NB4 (cell line): ENCODE data around the gene PRKAB1.

ENCODE experiments used
- MYC ChIP-seq: IDR thresholded peaks from 2 replicates; pipeline ENCODE4 v1.6.1; 2011; ENCODE audit warnings: low read depth, low read length
- POLR2A ChIP-seq: IDR thresholded peaks from 2 replicates; pipeline ENCODE4 v1.6.1; 2011; ENCODE audit warnings: mild to moderate bottlenecking; ENCODE audit not compliant: insufficient read length; ENCODE audit errors: extremely low read depth
- TF ChIP-seq, protein P1 (sequence below): IDR thresholded peaks from one replicate; pipeline ENCODE4 v1.5.1; 2012; ENCODE audit warnings: low read depth, low read length
- TF ChIP-seq, protein P2 (sequence below): IDR thresholded peaks from 2 replicates; pipeline ENCODE4 v1.6.1; 2011; ENCODE audit warnings: low read depth, low read length

DNA sequence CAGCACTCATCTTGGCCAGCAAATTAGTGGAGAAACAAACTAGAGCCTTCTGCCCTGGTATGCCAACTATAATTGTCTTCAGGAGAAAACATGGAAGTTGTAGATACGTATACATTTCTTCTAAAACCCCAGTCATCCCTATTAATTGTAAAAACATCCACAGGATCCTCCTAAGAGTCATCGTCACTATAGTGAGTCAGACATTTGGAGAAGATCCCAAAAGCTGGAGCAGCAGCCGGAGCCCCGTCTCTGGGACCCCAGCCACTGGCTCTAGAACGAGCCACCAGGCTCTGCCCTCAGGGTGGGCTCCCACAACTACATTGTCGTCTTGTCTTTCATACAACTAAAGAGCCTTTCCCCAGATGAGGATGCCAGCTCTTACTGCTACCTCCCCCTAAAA, 15.5 kb downstream of the PRKAB1 start:
- TF ChIP-seq, protein P1, sequence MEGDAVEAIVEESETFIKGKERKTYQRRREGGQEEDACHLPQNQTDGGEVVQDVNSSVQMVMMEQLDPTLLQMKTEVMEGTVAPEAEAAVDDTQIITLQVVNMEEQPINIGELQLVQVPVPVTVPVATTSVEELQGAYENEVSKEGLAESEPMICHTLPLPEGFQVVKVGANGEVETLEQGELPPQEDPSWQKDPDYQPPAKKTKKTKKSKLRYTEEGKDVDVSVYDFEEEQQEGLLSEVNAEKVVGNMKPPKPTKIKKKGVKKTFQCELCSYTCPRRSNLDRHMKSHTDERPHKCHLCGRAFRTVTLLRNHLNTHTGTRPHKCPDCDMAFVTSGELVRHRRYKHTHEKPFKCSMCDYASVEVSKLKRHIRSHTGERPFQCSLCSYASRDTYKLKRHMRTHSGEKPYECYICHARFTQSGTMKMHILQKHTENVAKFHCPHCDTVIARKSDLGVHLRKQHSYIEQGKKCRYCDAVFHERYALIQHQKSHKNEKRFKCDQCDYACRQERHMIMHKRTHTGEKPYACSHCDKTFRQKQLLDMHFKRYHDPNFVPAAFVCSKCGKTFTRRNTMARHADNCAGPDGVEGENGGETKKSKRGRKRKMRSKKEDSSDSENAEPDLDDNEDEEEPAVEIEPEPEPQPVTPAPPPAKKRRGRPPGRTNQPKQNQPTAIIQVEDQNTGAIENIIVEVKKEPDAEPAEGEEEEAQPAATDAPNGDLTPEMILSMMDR = no peak
- TF ChIP-seq, protein P2, sequence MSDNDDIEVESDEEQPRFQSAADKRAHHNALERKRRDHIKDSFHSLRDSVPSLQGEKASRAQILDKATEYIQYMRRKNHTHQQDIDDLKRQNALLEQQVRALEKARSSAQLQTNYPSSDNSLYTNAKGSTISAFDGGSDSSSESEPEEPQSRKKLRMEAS = no peak
- TF ChIP-seq MYC = no peak
- TF ChIP-seq POLR2A = no peak
